Breast epithelium (tissue), 3 donors: ENCODE measurements around the gene TXNRD1.

Experiments
- CTCF ChIP-seq, 3 donors: fragments of 450-650 bp; IDR thresholded peaks; one replicate each; pipeline ENCODE4 v1.5.1; 2016 to 2017; ENCODE audit warnings: antibody characterized with exemption in 3 of 3, mild to moderate bottlenecking in 3 of 3, moderate library complexity in 3 of 3
- POLR2A ChIP-seq: fragments of 450-650 bp; IDR thresholded peaks from one replicate; pipeline ENCODE4 v1.6.1; 2016; ENCODE audit warnings: antibody characterized with exemption, mild to moderate bottlenecking, moderate library complexity
- POLR2AphosphoS5 ChIP-seq, 3 donors: sonication (generic); formaldehyde crosslinking; IDR thresholded peaks; one replicate each; pipeline ENCODE4 v1.6.1; 2017; ENCODE audit warnings: antibody characterized with exemption in 3 of 3

- TF ChIP-seq POLR2A: no peak
- TF ChIP-seq CTCF (IDR thresholded peaks at IDR 0.05): no peak
- TF ChIP-seq POLR2AphosphoS5 (IDR thresholded peaks at IDR 0.05): no peak
Observed at GRCh38 chr12:104248444-104248843, 32.9 kb downstream of the TXNRD1 start.
